ENCODE measurements around the gene RFC2.

Gene RFC2

DNA sequence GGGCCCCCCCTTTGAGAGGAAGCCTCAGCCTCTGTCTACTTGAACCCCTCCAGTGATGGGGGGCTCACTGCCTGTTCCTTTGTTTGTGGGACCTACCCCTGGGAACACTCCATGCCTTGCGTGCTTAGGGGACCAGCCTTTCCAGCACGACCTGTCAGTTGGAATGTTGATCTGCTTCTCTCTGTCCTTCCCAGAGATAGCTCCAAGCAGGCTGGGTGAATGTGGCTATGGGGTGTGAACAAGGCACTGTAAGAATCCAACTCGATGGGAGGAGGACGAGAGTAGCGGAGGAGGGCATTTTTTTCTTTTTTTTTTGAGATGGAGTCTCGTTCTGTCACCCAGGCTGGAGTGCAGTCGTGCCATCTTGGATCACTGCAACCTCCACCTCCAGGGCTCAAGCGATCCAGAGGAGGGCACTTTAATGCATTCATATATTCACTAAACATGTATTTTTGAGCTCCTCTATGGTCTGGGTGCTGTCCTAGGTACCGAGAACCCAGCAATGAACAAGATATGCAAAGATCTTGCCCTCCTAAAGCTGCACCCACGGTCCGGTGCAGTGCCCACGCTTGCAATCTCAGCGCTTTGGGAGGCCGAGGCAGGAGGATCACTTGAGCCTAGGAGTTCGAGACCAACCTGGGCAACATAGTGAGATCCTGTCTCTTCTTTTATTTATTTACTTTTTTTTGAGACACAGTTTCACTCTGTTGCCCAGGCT is 43.5 kb upstream of the RFC2 start:
- H3K4me1 ChIP-seq = no peaks in the 10 kb centered on the region
- no peak overlapping the region for H3K27ac ChIP-seq
- H3K9ac ChIP-seq = no peak overlapping the region
- peaks cover 17% of the 10 kb centered on the region for H3K79me2 ChIP-seq
- no peak overlapping the region for H3K4me3 ChIP-seq (ENCODE audit: low read depth, low read length)
- no peak overlapping the region for H3K4me2 ChIP-seq (ENCODE audit: low read length)
- H3K9me3 ChIP-seq (ENCODE audit: control insufficient read depth, low read length) = no peaks in the 10 kb centered on the region
- TF ChIP-seq, protein P1, sequence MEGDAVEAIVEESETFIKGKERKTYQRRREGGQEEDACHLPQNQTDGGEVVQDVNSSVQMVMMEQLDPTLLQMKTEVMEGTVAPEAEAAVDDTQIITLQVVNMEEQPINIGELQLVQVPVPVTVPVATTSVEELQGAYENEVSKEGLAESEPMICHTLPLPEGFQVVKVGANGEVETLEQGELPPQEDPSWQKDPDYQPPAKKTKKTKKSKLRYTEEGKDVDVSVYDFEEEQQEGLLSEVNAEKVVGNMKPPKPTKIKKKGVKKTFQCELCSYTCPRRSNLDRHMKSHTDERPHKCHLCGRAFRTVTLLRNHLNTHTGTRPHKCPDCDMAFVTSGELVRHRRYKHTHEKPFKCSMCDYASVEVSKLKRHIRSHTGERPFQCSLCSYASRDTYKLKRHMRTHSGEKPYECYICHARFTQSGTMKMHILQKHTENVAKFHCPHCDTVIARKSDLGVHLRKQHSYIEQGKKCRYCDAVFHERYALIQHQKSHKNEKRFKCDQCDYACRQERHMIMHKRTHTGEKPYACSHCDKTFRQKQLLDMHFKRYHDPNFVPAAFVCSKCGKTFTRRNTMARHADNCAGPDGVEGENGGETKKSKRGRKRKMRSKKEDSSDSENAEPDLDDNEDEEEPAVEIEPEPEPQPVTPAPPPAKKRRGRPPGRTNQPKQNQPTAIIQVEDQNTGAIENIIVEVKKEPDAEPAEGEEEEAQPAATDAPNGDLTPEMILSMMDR (IDR thresholded peaks at IDR 0.05) = no peak
- no peaks in the 10 kb centered on the region for H3K27me3 ChIP-seq (ENCODE audit: control insufficient read depth, insufficient read depth, low read length)
- no peaks in the 10 kb centered on the region for H3K36me3 ChIP-seq (ENCODE audit: control insufficient read depth, insufficient read depth, low read length)
- H2AFZ ChIP-seq = no peak overlapping the region

DNA sequence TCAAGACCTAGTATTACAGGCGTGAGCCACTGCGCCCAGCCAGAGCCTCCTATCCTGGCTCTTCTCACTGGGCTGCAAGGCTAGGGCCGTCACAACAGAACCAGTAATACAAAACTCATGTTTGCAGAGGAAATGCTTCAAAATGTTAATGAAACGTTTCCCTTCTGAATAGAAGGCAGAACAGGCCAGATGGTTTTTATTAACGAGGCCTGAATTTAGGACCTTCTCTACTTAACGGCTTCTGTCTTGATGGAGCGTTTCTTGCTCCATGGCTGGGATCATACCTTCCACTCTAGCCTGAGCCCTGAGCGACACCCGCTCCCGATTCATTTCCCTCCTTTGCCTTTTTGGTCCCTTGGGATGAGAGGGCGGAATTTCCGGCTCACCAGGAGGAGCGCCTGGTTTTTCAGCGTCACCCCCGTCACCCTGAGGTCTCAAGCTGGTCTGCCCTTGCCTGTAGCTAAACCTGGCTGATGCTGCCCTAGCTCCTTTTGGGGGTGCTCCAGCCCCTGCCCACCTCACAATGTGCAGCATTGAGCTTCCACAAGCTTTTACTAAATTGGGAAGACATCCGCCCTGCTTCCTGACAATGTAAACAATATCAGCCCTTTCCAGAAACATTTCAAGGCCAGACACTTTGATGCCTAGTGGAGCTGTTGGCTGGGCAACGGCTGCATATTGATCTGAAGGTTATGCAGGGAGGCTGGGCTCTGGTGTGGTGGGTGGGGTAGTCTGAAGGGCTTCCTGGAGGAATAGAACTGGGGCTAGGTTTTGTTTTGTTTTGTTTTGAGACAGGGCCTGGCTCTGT is 40.2 kb upstream of the RFC2 start:
- H3K4me2 ChIP-seq (ENCODE audit: low read length) = no peak overlapping the region
- H3K9me3 ChIP-seq (ENCODE audit: control insufficient read depth, low read length) = no peaks in the 10 kb centered on the region
- H3K27me3 ChIP-seq (ENCODE audit: control insufficient read depth, insufficient read depth, low read length) = no peaks in the 10 kb centered on the region
- no peak overlapping the region for H3K4me3 ChIP-seq (ENCODE audit: low read depth, low read length)
- no peak overlapping the region for H3K9ac ChIP-seq
- no peaks in the 10 kb centered on the region for H3K36me3 ChIP-seq (ENCODE audit: control insufficient read depth, insufficient read depth, low read length)
- TF ChIP-seq, protein P1 (IDR thresholded peaks at IDR 0.05) = no peak
- peak overlapping the region; percentile 32 for H3K27ac ChIP-seq
- H3K4me1 ChIP-seq = peaks cover 5% of the 10 kb centered on the region
- peaks cover 16% of the 10 kb centered on the region for H3K79me2 ChIP-seq
- no peak overlapping the region for H2AFZ ChIP-seq

DNA sequence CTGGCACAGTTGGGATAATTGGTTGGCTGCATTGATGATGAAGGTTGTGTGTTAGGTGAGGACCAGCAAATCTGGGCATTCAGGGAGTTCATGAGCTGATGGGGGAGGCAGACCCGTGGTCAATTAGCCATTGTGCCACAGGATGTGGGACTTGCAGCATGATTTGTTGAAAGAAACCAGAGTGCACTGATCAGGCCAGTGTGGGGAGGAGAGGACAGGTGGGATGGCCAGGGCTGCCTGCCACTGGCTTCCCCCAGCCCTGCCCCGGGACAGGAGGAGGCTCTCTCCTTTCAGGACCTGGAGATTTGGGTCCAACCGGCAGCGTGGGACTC is 39.3 kb upstream of the RFC2 start:
- no peaks in the 10 kb centered on the region for H3K9me3 ChIP-seq (ENCODE audit: control insufficient read depth, low read length)
- no peak overlapping the region for H3K4me3 ChIP-seq (ENCODE audit: low read depth, low read length)
- no peak overlapping the region for H3K9ac ChIP-seq
- no peak overlapping the region for H2AFZ ChIP-seq
- peaks cover 21% of the 10 kb centered on the region for H3K79me2 ChIP-seq
- H3K27ac ChIP-seq = no peak overlapping the region
- peaks cover 7% of the 10 kb centered on the region for H3K4me1 ChIP-seq
- TF ChIP-seq, protein P1 (IDR thresholded peaks at IDR 0.05) = no peak
- H3K27me3 ChIP-seq (ENCODE audit: control insufficient read depth, insufficient read depth, low read length) = no peaks in the 10 kb centered on the region
- no peaks in the 10 kb centered on the region for H3K36me3 ChIP-seq (ENCODE audit: control insufficient read depth, insufficient read depth, low read length)
- no peak overlapping the region for H3K4me2 ChIP-seq (ENCODE audit: low read length)

DNA sequence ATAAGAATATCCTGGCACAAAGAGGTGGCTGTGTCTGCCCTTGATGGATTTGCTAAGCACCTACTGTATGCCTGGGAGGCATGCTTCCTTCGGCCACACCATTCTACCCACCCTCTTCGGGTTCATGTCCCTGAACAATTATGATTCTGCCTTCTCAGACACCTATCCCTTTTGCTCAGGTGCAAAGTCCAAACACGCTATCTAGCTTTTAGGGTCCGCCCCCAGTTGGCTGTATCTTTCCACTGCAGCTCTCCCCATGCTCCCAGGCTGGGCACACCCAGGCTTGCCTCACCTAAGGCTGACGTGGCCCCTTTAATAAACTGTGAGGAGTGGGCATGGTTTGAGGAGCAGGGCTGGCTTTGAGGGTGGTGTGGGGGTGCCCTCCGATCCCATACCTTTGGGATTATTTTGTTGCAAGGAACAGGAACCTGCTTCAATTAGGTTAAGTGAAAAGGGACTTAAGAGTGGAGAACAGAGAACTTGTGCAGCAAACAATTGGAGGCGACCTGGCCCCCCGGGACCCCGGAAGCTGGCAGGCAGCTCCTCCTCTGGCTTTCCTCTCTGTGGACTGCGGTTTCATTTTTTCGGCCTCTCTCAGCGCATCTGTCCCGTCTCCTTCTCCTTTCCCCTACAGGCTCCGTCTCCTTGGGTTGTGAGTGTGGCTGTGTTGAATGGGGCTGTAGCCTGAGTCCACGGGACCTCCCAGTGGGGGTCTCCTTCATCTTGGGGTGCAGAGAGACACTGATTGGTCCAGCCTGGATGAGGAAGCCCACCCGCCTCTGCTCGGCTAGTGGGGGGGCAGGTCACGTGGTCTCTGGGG is 38.8 kb upstream of the RFC2 start:
- no peaks in the 10 kb centered on the region for H3K9me3 ChIP-seq (ENCODE audit: control insufficient read depth, low read length)
- TF ChIP-seq, protein P1 (IDR thresholded peaks at IDR 0.05) = no peak
- no peak overlapping the region for H3K4me3 ChIP-seq (ENCODE audit: low read depth, low read length)
- no peak overlapping the region for H3K9ac ChIP-seq
- H3K36me3 ChIP-seq (ENCODE audit: control insufficient read depth, insufficient read depth, low read length) = no peaks in the 10 kb centered on the region
- H3K27me3 ChIP-seq (ENCODE audit: control insufficient read depth, insufficient read depth, low read length) = no peaks in the 10 kb centered on the region
- peaks cover 11% of the 10 kb centered on the region for H3K4me1 ChIP-seq
- no peak overlapping the region for H3K27ac ChIP-seq
- H2AFZ ChIP-seq = no peak overlapping the region
- H3K79me2 ChIP-seq = peaks cover 26% of the 10 kb centered on the region
- H3K4me2 ChIP-seq (ENCODE audit: low read length) = no peak overlapping the region
